Kidney capillary endothelial cell (primary cell): ENCODE data around the gene C9orf85.
A peak's percentile ranks its signal among the peaks of the same experiment; 100 is the strongest.
"Not testable (repeated sequence)": the region's sequence is repeated elsewhere in the genome, so short reads cannot be mapped to it uniquely, and the experiment has no call there.

Experiments used
- DNase-seq: peaks from one replicate; pipeline ENCODE4 v3.0.0-alpha.2; 2018; ENCODE audit warnings: low spot score

Gene C9orf85

GRCh38 chr9:71941998-71942567, 30.6 kb downstream of the C9orf85 start:
- DNase-seq, result no peak

- DNase-seq, result peak; percentile 3
Measured at GRCh38 chr9:71944754-71945375, 33.4 kb downstream of the C9orf85 start.

- not testable (repeated sequence) for DNase-seq
Measured at GRCh38 chr9:71954652-71955051, 43.2 kb downstream of the C9orf85 start.

GRCh38 chr9:71955300-71955915, 44.0 kb downstream of the C9orf85 start:
- DNase-seq, result no peak

- DNase-seq, result no peak
Measured at GRCh38 chr9:71962328-71962727, 50.9 kb downstream of the C9orf85 start.

- not testable (repeated sequence) for DNase-seq
Measured at GRCh38 chr9:71963471-71963996, 52.1 kb downstream of the C9orf85 start.

GRCh38 chr9:71965403-71965802, 54.0 kb downstream of the C9orf85 start:
- no peak for DNase-seq

- DNase-seq, result no peak
Measured at GRCh38 chr9:71966601-71967000, 55.2 kb downstream of the C9orf85 start.

GRCh38 chr9:71968541-71969090, 57.2 kb downstream of the C9orf85 start:
- no peak for DNase-seq

- no peak for DNase-seq
Measured at GRCh38 chr9:71975833-71976232, 64.4 kb downstream of the C9orf85 start.

GRCh38 chr9:71977003-71977402, 65.6 kb downstream of the C9orf85 start:
- no peak for DNase-seq

GRCh38 chr9:71980266-71981190, 69.1 kb downstream of the C9orf85 start:
- no peak for DNase-seq

- no peak for DNase-seq
Measured at GRCh38 chr9:71981944-71982343, 70.5 kb downstream of the C9orf85 start.

GRCh38 chr9:71984403-71984802, 73.0 kb downstream of the C9orf85 start:
- no peak for DNase-seq

- DNase-seq, result no peak
Measured at GRCh38 chr9:71984831-71985281, 73.4 kb downstream of the C9orf85 start.

GRCh38 chr9:71985297-71985911, 74.0 kb downstream of the C9orf85 start:
- DNase-seq, result no peak

- DNase-seq, result no peak
Measured at GRCh38 chr9:71986900-71987299, 75.5 kb downstream of the C9orf85 start.

- no peak for DNase-seq
Measured at GRCh38 chr9:71987471-71988371, 76.3 kb downstream of the C9orf85 start.

- no peak for DNase-seq
Measured at GRCh38 chr9:71990466-71990865, 79.0 kb downstream of the C9orf85 start.

GRCh38 chr9:72005451-72005850, 94.0 kb downstream of the C9orf85 start:
- DNase-seq, result no peak
